Neural progenitor cell (in vitro differentiated cells): ENCODE measurements around the gene SIPA1L2. TPM values are rescaled to one million over a fixed set of nuclear protein-coding genes. Genes with fewer than 3 reads are reported as not detected.

Experiments used
- DNase-seq: peaks from one replicate; pipeline ENCODE4 v3.0.0-alpha.2; 2016; ENCODE audit warnings: low spot score
- H2AFZ ChIP-seq: fragments of 200-600 bp; sonication (generic); replicated peaks from 2 replicates; pipeline ENCODE4 v1.6.1; 2016; ENCODE audit warnings: antibody characterized with exemption
- H3F3A ChIP-seq: fragments of 200-600 bp; sonication (generic); 2 replicates; pipeline ENCODE4 v1.6.1; 2016; ENCODE audit warnings: antibody characterized with exemption, low read depth
- H3K27ac ChIP-seq: fragments of 200-600 bp; sonication (generic); 2 replicates; pipeline ENCODE4 v1.5.1; 2016; ENCODE audit warnings: mild to moderate bottlenecking
- H3K27me3 ChIP-seq: fragments of 200-600 bp; sonication (generic); 2 replicates; pipeline ENCODE4 v1.6.1; 2016; ENCODE audit warnings: mild to moderate bottlenecking, moderate library complexity
- H3K36me3 ChIP-seq: fragments of 200-600 bp; sonication (generic); 2 replicates; pipeline ENCODE4 v1.5.1; 2016
- H3K4me1 ChIP-seq: fragments of 200-600 bp; sonication (generic); 2 replicates; pipeline ENCODE4 v1.6.1; 2016; ENCODE audit warnings: mixed run types
- H3K4me2 ChIP-seq: fragments of 200-600 bp; sonication (generic); 2 replicates; pipeline ENCODE4 v1.6.1; 2016
- H3K4me3 ChIP-seq: fragments of 200-600 bp; sonication (generic); 2 replicates; pipeline ENCODE4 v1.5.1; 2016
- H3K79me2 ChIP-seq: fragments of 200-600 bp; sonication (generic); 2 replicates; pipeline ENCODE4 v1.6.1; 2016; ENCODE audit warnings: low read depth
- H3K9ac ChIP-seq: fragments of 200-600 bp; sonication (generic); 2 replicates; pipeline ENCODE4 v1.6.1; 2016
- H3K9me3 ChIP-seq: fragments of 200-600 bp; sonication (generic); 2 replicates; pipeline ENCODE4 v1.5.1; 2016; ENCODE audit warnings: low read depth
- H4K20me1 ChIP-seq: fragments of 200-600 bp; sonication (generic); 2 replicates; pipeline ENCODE4 v1.6.1; 2016; ENCODE audit warnings: low read depth
- H3K27ac Mint-ChIP-seq: 3 replicates; pipeline ENCODE4 v1.8.0; 2021; ENCODE audit warnings: mixed read lengths
- H3K27me3 Mint-ChIP-seq: 2 replicates; pipeline ENCODE4 v1.8.0; 2022; ENCODE audit warnings: low read depth, mild to moderate bottlenecking, inconsistent platforms, moderate library complexity, mixed read lengths; ENCODE audit not compliant: insufficient read depth
- H3K36me3 Mint-ChIP-seq: 3 replicates; pipeline ENCODE4 v1.8.0; 2021; ENCODE audit warnings: mixed read lengths
- H3K4me1 Mint-ChIP-seq: 3 replicates; pipeline ENCODE4 v1.8.0; 2021; ENCODE audit warnings: mixed read lengths
- H3K4me3 Mint-ChIP-seq: 3 replicates; pipeline ENCODE4 v1.8.0; 2021; ENCODE audit warnings: mild to moderate bottlenecking, moderate library complexity, mixed read lengths
- H3K9me3 Mint-ChIP-seq: 3 replicates; pipeline ENCODE4 v1.8.0; 2020; ENCODE audit warnings: mixed read lengths
- CTCF ChIP-seq: fragments of 200-600 bp; sonication (generic); IDR thresholded peaks from 2 replicates; pipeline ENCODE4 v1.5.1; 2017; ENCODE audit warnings: antibody characterized with exemption, mild to moderate bottlenecking
- EZH2 ChIP-seq: fragments of 200-600 bp; sonication (generic); IDR thresholded peaks from 2 replicates; pipeline ENCODE4 v1.6.1; 2017; ENCODE audit warnings: antibody characterized with exemption, mild to moderate bottlenecking, moderate library complexity
- EZH2phosphoT487 ChIP-seq: fragments of 200-600 bp; sonication (generic); IDR thresholded peaks from 2 replicates; pipeline ENCODE4 v1.6.1; 2017; ENCODE audit warnings: antibody characterized with exemption
- total RNA-seq: library from RNA; depleted of rRNA; stranded (reverse); fragments of >200 nt; gene quantifications from 2 replicates; pipeline ENCODE4 v1.2.3, GENCODE V29; 2015; ENCODE audit warnings: low replicate concordance

The SIPA1L2 gene
- total RNA-seq, 1 donor from 2014 or later = 24.8 TPM

DNA sequence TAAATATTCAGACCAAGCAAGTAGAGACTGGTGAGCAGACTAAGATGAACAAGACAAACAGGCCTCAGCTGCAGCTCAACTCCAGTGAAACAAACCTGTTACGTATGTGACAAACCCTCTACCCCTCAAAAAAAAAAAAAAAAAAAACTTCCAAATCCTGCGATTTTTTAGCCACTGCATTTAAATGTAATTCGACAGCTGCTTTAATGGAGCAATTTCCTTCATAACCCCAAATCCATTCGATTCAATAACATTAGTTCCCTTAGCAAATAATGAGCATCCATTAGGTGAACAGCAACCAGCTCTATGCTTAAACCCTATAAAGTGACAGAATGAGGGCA is 31.1 kb downstream of the SIPA1L2 start:
- no peak overlapping the region for H3K27ac ChIP-seq
- TF ChIP-seq CTCF (no peak), EZH2phosphoT487 (no peak), EZH2 (no peak)
- no peak overlapping the region for H2AFZ ChIP-seq
- peaks cover 5% of the 10 kb centered on the region for H4K20me1 ChIP-seq
- no peaks in the 10 kb centered on the region for H3K9me3 ChIP-seq
- no peak overlapping the region for H3K4me3 ChIP-seq
- Mint-ChIP-seq H3K27me3 (peaks cover 3% of the 10 kb centered on the region), H3K9me3 (peaks cover 7% of the 10 kb centered on the region), H3K4me1 (peaks cover 64% of the 10 kb centered on the region), H3K36me3 (peaks cover 28% of the 10 kb centered on the region), H3K4me3 (no peak overlapping the region), H3K27ac (no peak overlapping the region)
- peaks cover 33% of the 10 kb centered on the region for H3K4me1 ChIP-seq
- no peak overlapping the region for H3K9ac ChIP-seq
- peaks cover 6% of the 10 kb centered on the region for H3K79me2 ChIP-seq
- H3F3A ChIP-seq = peaks cover 18% of the 10 kb centered on the region
- DNase-seq = no peak
- H3K4me2 ChIP-seq = no peak overlapping the region
- no peaks in the 10 kb centered on the region for H3K36me3 ChIP-seq
- no peaks in the 10 kb centered on the region for H3K27me3 ChIP-seq

DNA sequence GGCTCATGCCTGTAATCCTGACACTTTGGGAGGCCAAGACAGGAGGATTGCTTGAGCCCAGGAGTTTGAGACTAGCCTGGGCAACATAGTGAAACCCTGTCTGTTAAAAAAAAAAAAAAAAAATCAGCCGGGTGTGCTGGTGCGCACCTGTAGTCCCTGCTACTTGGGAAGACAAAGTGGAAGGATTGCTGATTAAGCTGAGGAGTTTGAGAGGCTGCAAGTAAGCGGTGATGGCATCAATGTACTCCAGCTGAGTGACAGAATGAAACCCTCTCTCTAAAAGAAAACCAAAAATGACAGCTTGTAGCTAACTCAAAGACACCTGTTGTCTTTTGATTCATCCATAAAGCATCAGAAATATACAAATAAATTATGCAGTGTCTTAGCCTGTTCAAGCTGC is 31.8 kb downstream of the SIPA1L2 start:
- Histone ChIP-seq H3K9me3 (no peaks in the 10 kb centered on the region), H3K36me3 (no peaks in the 10 kb centered on the region), H2AFZ (no peak overlapping the region), H3K79me2 (peaks cover 6% of the 10 kb centered on the region), H3F3A (peaks cover 18% of the 10 kb centered on the region), H3K4me3 (no peak overlapping the region), H3K27me3 (no peaks in the 10 kb centered on the region), H3K4me1 (peaks cover 40% of the 10 kb centered on the region), H4K20me1 (peaks cover 5% of the 10 kb centered on the region), H3K9ac (no peak overlapping the region), H3K27ac (no peak overlapping the region), H3K4me2 (no peak overlapping the region)
- TF ChIP-seq EZH2 (no peak), EZH2phosphoT487 (no peak), CTCF (no peak)
- peaks cover 3% of the 10 kb centered on the region for H3K27me3 Mint-ChIP-seq
- no peak for DNase-seq
- no peak overlapping the region for H3K27ac Mint-ChIP-seq
- H3K9me3 Mint-ChIP-seq = peaks cover 3% of the 10 kb centered on the region
- peaks cover 21% of the 10 kb centered on the region for H3K36me3 Mint-ChIP-seq
- no peak overlapping the region for H3K4me3 Mint-ChIP-seq
- peaks cover 71% of the 10 kb centered on the region for H3K4me1 Mint-ChIP-seq

GRCh38 chr1:232597721-232598120 is 32.2 kb downstream of the SIPA1L2 start:
- no peaks in the 10 kb centered on the region for H3K27me3 ChIP-seq
- H3K36me3 ChIP-seq = no peaks in the 10 kb centered on the region
- H4K20me1 ChIP-seq = peaks cover 5% of the 10 kb centered on the region
- peaks cover 3% of the 10 kb centered on the region for H3K27me3 Mint-ChIP-seq
- peaks cover 18% of the 10 kb centered on the region for H3F3A ChIP-seq
- no peak for TF ChIP-seq CTCF
- TF ChIP-seq EZH2phosphoT487 = no peak
- TF ChIP-seq EZH2 = no peak
- H3K36me3 Mint-ChIP-seq = peaks cover 17% of the 10 kb centered on the region
- H3K27ac ChIP-seq = no peak overlapping the region
- peaks cover 74% of the 10 kb centered on the region for H3K4me1 Mint-ChIP-seq
- H3K4me1 ChIP-seq = peaks cover 42% of the 10 kb centered on the region
- no peak overlapping the region for H3K4me3 ChIP-seq
- no peak overlapping the region for H3K4me3 Mint-ChIP-seq
- no peak overlapping the region for H3K9ac ChIP-seq
- peaks cover 6% of the 10 kb centered on the region for H3K79me2 ChIP-seq
- H3K9me3 Mint-ChIP-seq = no peaks in the 10 kb centered on the region
- no peak for DNase-seq
- H3K27ac Mint-ChIP-seq = no peak overlapping the region
- no peak overlapping the region for H2AFZ ChIP-seq
- no peaks in the 10 kb centered on the region for H3K9me3 ChIP-seq
- no peak overlapping the region for H3K4me2 ChIP-seq
